ENCODE data around the gene CLDN6. TPM values are rescaled to one million over a fixed set of nuclear protein-coding genes. Genes with fewer than 3 reads are reported as not detected.

Gene CLDN6
- total and polyA plus RNA-seq, 9 of the 15 experiments (the other 6 are each of a cell fraction or from before 2014, with no cell fraction given) = 0.22 to 0.75 (median 0.38) TPM; not detected in 3

GRCh38 chr16:3007957-3008689, 9.9 kb downstream of the CLDN6 start (continued):
- TF ChIP-seq POLR2B (IDR thresholded peaks at IDR 0.05; ENCODE audit: low read depth, partially characterized antibody) (no peak), KHSRP (IDR thresholded peaks at IDR 0.05) (no peak), ARID4B (CRISPR knock-in tag; IDR thresholded peaks at IDR 0.05) (no peak), CLOCK (CRISPR knock-in tag; IDR thresholded peaks at IDR 0.05; ENCODE audit: borderline replicate concordance) (no peak), DDX20 (tag; IDR thresholded peaks at IDR 0.05; ENCODE audit: low read depth) (no peak), MLX (CRISPR knock-in tag; conservative IDR thresholded peaks at IDR 0.05) (no peak), TGIF2 (CRISPR knock-in tag; IDR thresholded peaks at IDR 0.05) (no peak), CCNT2 (IDR thresholded peaks at IDR 0.05; ENCODE audit: borderline replicate concordance, extremely low read depth, insufficient read length, low read depth, low read length) (no peak), ZNF76 (CRISPR knock-in tag; IDR thresholded peaks at IDR 0.05; ENCODE audit: borderline replicate concordance) (no peak), ZNF311 (CRISPR knock-in tag; IDR thresholded peaks at IDR 0.05) (0 out of 2 replicates have a peak, but pooled peaks have one; percentile 32), BRF1 (IDR thresholded peaks at IDR 0.05; ENCODE audit: borderline replicate concordance, extremely low read depth, insufficient read length) (no peak), FOXP4 (CRISPR knock-in tag; IDR thresholded peaks at IDR 0.05; ENCODE audit: borderline replicate concordance) (no peak), ETS2 (tag; IDR thresholded peaks at IDR 0.05; ENCODE audit: borderline replicate concordance, poor library complexity, severe bottlenecking) (no peak), SRSF1 (IDR thresholded peaks at IDR 0.05; ENCODE audit: low read depth, low read length) (no peak), ZBTB1 (CRISPR knock-in tag; IDR thresholded peaks at IDR 0.05; ENCODE audit: borderline replicate concordance, low read depth) (no peak), ZNF586 (CRISPR knock-in tag; conservative IDR thresholded peaks at IDR 0.05) (no peak)

Measured in K562 (cell line).